A549 (cell line): ENCODE measurements around the gene GUCY1A2. TPM values are rescaled to one million over a fixed set of nuclear protein-coding genes. Genes with fewer than 3 reads are reported as not detected.

ENCODE experiments used
- ATAC-seq, 2 experiments: fragments of 200-7000 bp in 1 of 2; fragments of >200 bp in 1 of 2; cut with Nextera tagmentation in 1 of 2; cut with Tn5 transposase in 1 of 2; 3 replicates each; pipeline versions ENCODE4 v1.8.0 to v1.9.1; 2018 to 2020; ENCODE audit warnings: mild to moderate bottlenecking in 1 of 2, moderate library complexity in 1 of 2
- CTCF ChIA-PET: fragments of 300-600 bp; sonication (Branson Sonifier 250); formaldehyde crosslinking; extraction: SDS; loops from one replicate; lab custom pipeline; 2021; ENCODE audit warnings: antibody characterized with exemption, inconsistent platforms; lab: Yijun Ruan, JAX
- POLR2A ChIA-PET: fragments of 350-600 bp; formaldehyde crosslinking; extraction: SDS; loops from one replicate; lab custom pipeline; 2021; ENCODE audit warnings: antibody characterized with exemption, inconsistent platforms; lab: Yijun Ruan, JAX
- DNase-seq, 2 experiments: peaks; one replicate each; pipeline versions ENCODE4 v3.0.0 to v3.0.0-alpha.2; 2011 to 2016; ENCODE audit warnings: low read depth in 1 of 2, low spot score in 1 of 2
- FAIRE-seq: peaks from 2 replicates; lab custom pipeline; 2011; peaks lifted over from hg19 to GRCh38; lab: Jason Lieb, UNC
- H3K27ac ChIP-seq, 2 experiments: fragments of >200 bp; sonication (Bioruptor Twin); formaldehyde crosslinking; 3 replicates each; pipeline ENCODE4 v1.5.1; 2016 to 2017
- H3K4me1 ChIP-seq: fragments of >200 bp; sonication (Bioruptor Twin); formaldehyde crosslinking; 3 replicates; pipeline ENCODE4 v1.6.1; 2016
- H3K4me2 ChIP-seq: fragments of >200 bp; sonication (Bioruptor Twin); formaldehyde crosslinking; 3 replicates; pipeline ENCODE4 v1.6.1; 2016
- H3K4me3 ChIP-seq: fragments of >200 bp; sonication (Bioruptor Twin); formaldehyde crosslinking; 3 replicates; pipeline ENCODE4 v1.5.1; 2016
- H3K9me3 ChIP-seq: fragments of >200 bp; sonication (Bioruptor Twin); formaldehyde crosslinking; 3 replicates; pipeline ENCODE4 v1.6.1; 2016
- CEBPB ChIP-seq, 2 experiments: fragments of >200 bp in 1 of 2; sonication (Bioruptor Twin) in 1 of 2; formaldehyde crosslinking in 1 of 2; IDR thresholded peaks; 2 replicates each; pipeline ENCODE4 v1.6.1; 2012 to 2016
- CHD2 ChIP-seq: fragments of 150-350 bp; IDR thresholded peaks from 2 replicates; pipeline ENCODE4 v1.6.1; 2014; ENCODE audit warnings: low read length; ENCODE audit not compliant: partially characterized antibody
- E2F6 ChIP-seq: IDR thresholded peaks from 2 replicates; pipeline ENCODE4 v1.6.1; 2012; ENCODE audit warnings: low read depth, borderline replicate concordance
- EHF ChIP-seq: fragments of 250-450 bp; sonication (Bioruptor Pico); IDR thresholded peaks from 2 replicates; pipeline ENCODE4 v1.5.0; 2020; ENCODE audit warnings: mild to moderate bottlenecking
- ESRRA ChIP-seq: fragments of 150-350 bp; IDR thresholded peaks from 2 replicates; pipeline ENCODE4 v1.6.1; 2014; ENCODE audit warnings: mild to moderate bottlenecking, low read length, borderline replicate concordance
- FOXS1 ChIP-seq: fragments of 250-450 bp; sonication (Bioruptor Pico); IDR thresholded peaks from 2 replicates; pipeline ENCODE4 v1.5.0; 2020; ENCODE audit warnings: mild to moderate bottlenecking, moderate library complexity
- HES2 ChIP-seq: fragments of >200 bp; sonication (Bioruptor Twin); formaldehyde crosslinking; IDR thresholded peaks from 2 replicates; pipeline ENCODE4 v1.6.1; 2016
- HEYL ChIP-seq: fragments of 250-450 bp; sonication (Bioruptor Pico); IDR thresholded peaks from 2 replicates; pipeline ENCODE4 v1.8.0; 2021; ENCODE audit warnings: mild to moderate bottlenecking, moderate library complexity
- HMGXB4 ChIP-seq: fragments of 250-450 bp; sonication (Bioruptor Pico); IDR thresholded peaks from 2 replicates; pipeline ENCODE4 v1.5.0; 2021; ENCODE audit warnings: mild to moderate bottlenecking, moderate library complexity, borderline replicate concordance
- JUN ChIP-seq, 2 experiments: fragments of >200 bp; sonication (Bioruptor Twin); formaldehyde crosslinking; IDR thresholded peaks; 2 replicates in 1 of 2; 3 replicates in 1 of 2; pipeline ENCODE4 v1.6.1; 2016 to 2017
- KDM1A ChIP-seq: fragments of 200-600 bp; sonication (generic); IDR thresholded peaks from 2 replicates; pipeline ENCODE4 v1.6.1; 2016; ENCODE audit warnings: low read depth, mild to moderate bottlenecking
- KDM5A ChIP-seq: fragments of 200-600 bp; sonication (generic); IDR thresholded peaks from 2 replicates; pipeline ENCODE4 v1.6.1; 2016; ENCODE audit warnings: antibody characterized with exemption, mild to moderate bottlenecking
- MAFK ChIP-seq: fragments of 450-650 bp; IDR thresholded peaks from 2 replicates; pipeline ENCODE4 v1.6.1; 2014; ENCODE audit not compliant: partially characterized antibody
- NFE2L2 ChIP-seq: fragments of 150-350 bp; conservative IDR thresholded peaks from 2 replicates; pipeline ENCODE4 v1.6.1; 2014; ENCODE audit warnings: low read length
- NPAS2 ChIP-seq: fragments of 250-450 bp; sonication (Bioruptor Pico); IDR thresholded peaks from 2 replicates; pipeline ENCODE4 v1.8.0; 2022; ENCODE audit warnings: mild to moderate bottlenecking, moderate library complexity, borderline replicate concordance
- PBX3 ChIP-seq: IDR thresholded peaks from 2 replicates; pipeline ENCODE4 v1.6.1; 2012
- PHF8 ChIP-seq: fragments of 200-600 bp; sonication (generic); IDR thresholded peaks from 2 replicates; pipeline ENCODE4 v1.6.1; 2016; ENCODE audit warnings: low read depth, mild to moderate bottlenecking, antibody characterized with exemption, moderate library complexity, borderline replicate concordance
- RAD21 ChIP-seq, 2 experiments: fragments of >200 bp in 1 of 2; sonication (Bioruptor Twin) in 1 of 2; formaldehyde crosslinking in 1 of 2; IDR thresholded peaks in 1 of 2; conservative IDR thresholded peaks in 1 of 2; 2 replicates in 1 of 2; 3 replicates in 1 of 2; pipeline ENCODE4 v1.6.1; 2012 to 2018; ENCODE audit warnings: inconsistent platforms in 1 of 2
- REST ChIP-seq: fragments of 200-600 bp; sonication (generic); IDR thresholded peaks from 2 replicates; pipeline ENCODE4 v1.6.1; 2016; ENCODE audit warnings: antibody characterized with exemption, mild to moderate bottlenecking, moderate library complexity
- RNF2 ChIP-seq: fragments of 200-600 bp; sonication (generic); IDR thresholded peaks from 2 replicates; pipeline ENCODE4 v1.6.1; 2016; ENCODE audit warnings: low read depth, mild to moderate bottlenecking, antibody characterized with exemption, moderate library complexity, borderline replicate concordance
- SMC3 ChIP-seq: fragments of >200 bp; sonication (Bioruptor Twin); formaldehyde crosslinking; IDR thresholded peaks from 3 replicates; pipeline ENCODE4 v1.6.1; 2018; ENCODE audit warnings: inconsistent platforms
- ZC3H11A ChIP-seq: fragments of 450-650 bp; IDR thresholded peaks from 2 replicates; pipeline ENCODE4 v1.6.1; 2014; ENCODE audit warnings: antibody characterized with exemption, mild to moderate bottlenecking
- ZNF302 ChIP-seq: fragments of 250-450 bp; sonication (Bioruptor Pico); IDR thresholded peaks from 2 replicates; pipeline ENCODE4 v1.9.0; 2021; ENCODE audit warnings: inconsistent platforms, mild to moderate bottlenecking, moderate library complexity
- WGBS: methylation state at CpG from one replicate; pipeline ENCODE4 v1.1.6; 2017; ENCODE audit errors: missing lambda C conversion rate; 5-methylcytosine and 5-hydroxymethylcytosine counted together
- polyA plus RNA-seq, 4 experiments: library from polyadenylated mRNA; depleted of rRNA in 3 of 4; stranded (reverse); fragments of >200 nt; fragmentation: RNase III in 1 of 4; extraction: RNeasy Plus Mini Kit Qiagen cat#74134 plus additional on column Dnase treatment in 1 of 4; gene quantifications; 2 replicates in 3 of 4; 3 replicates in 1 of 4; pipeline ENCODE4 v1.2.3, GENCODE V29; 2011 to 2017

GUCY1A2 gene
- polyA plus RNA-seq, 2 of the 4 experiments (the other 2 are of a cell fraction): 0.12 to 0.16 TPM

GRCh38 chr11:106632283-106632682 is 386.0 kb downstream of the GUCY1A2 start:
- no peaks in the 10 kb centered on the region for H3K9me3 ChIP-seq
- no peaks in the 10 kb centered on the region for H3K4me1 ChIP-seq
- FAIRE-seq (no peak), ATAC-seq (no peak), DNase-seq (no peak)
- TF ChIP-seq NFE2L2 (no peak), KDM1A (no peak), KDM5A (no peak)
- ChIA-PET CTCF (interaction anchor here (1.4 kb wide), 1 partner anchor 23 kb away, joined by 3 read pairs; no protein-coding TSS in a partner anchor), POLR2A (no interaction called here)
- 59% methylated on average over 3 of the region's 3 CpGs for WGBS
- no peak overlapping the region for H3K27ac ChIP-seq
- H3K4me2 ChIP-seq: no peak overlapping the region
- no peak overlapping the region for H3K4me3 ChIP-seq

GRCh38 chr11:106627694-106628093 is 390.6 kb downstream of the GUCY1A2 start:
- Histone ChIP-seq H3K9me3 (no peaks in the 10 kb centered on the region), H3K4me3 (no peak overlapping the region), H3K4me2 (no peak overlapping the region)
- DNase-seq (no peak), FAIRE-seq (no peak), ATAC-seq (no peak)
- CTCF ChIA-PET: no interaction called here
- TF ChIP-seq RNF2 (no peak), NPAS2 (CRISPR knock-in tag) (no peak), JUN (IDR thresholded peaks at IDR 0.05) (no peak), PHF8 (no peak), PBX3 (no peak), ESRRA (no peak)
- TF ChIP-seq, all 56 proteins: peak for 0
- Histone ChIP-seq H3K4me1 (no peaks in the 10 kb centered on the region), H3K27ac (no peak overlapping the region)
- WGBS: 40% methylated on average over 6 of the region's 6 CpGs
- POLR2A ChIA-PET: no interaction called here

GRCh38 chr11:106625566-106625965 is 392.7 kb downstream of the GUCY1A2 start:
- TF ChIP-seq PHF8 (no peak), EHF (CRISPR knock-in tag) (no peak), REST (no peak), E2F6 (no peak), FOXS1 (CRISPR knock-in tag) (no peak), ZC3H11A (no peak), SMC3 (no peak), RAD21 (conservative IDR thresholded peaks at IDR 0.05 in 1 of 2, IDR thresholded peaks at IDR 0.05 in 1 of 2) (no peak), ZNF302 (CRISPR knock-in tag) (no peak), NPAS2 (CRISPR knock-in tag) (no peak), CHD2 (no peak), HMGXB4 (CRISPR knock-in tag) (no peak), HEYL (CRISPR knock-in tag) (no peak), MAFK (no peak), HES2 (no peak), CEBPB (IDR thresholded peaks at IDR 0.05) (no peak)
- TF ChIP-seq, all 56 proteins: peak for 0
- H3K4me2 ChIP-seq: no peak overlapping the region
- FAIRE-seq (no peak), ATAC-seq (no peak), DNase-seq (no peak)
- POLR2A ChIA-PET: no interaction called here
- H3K4me3 ChIP-seq: no peak overlapping the region
- no peak overlapping the region for H3K27ac ChIP-seq
- 13% methylated on average over 3 of the region's 3 CpGs for WGBS
- CTCF ChIA-PET: interaction anchor here (1.5 kb wide), 1 partner anchor 10 kb away, joined by 3 read pairs; no protein-coding TSS in a partner anchor
- no peaks in the 10 kb centered on the region for H3K4me1 ChIP-seq
- H3K9me3 ChIP-seq: no peaks in the 10 kb centered on the region
